Omental fat pad (tissue), 4 donors: ENCODE measurements around the gene RETSAT. TPM values are rescaled to one million over a fixed set of nuclear protein-coding genes. Genes with fewer than 3 reads are reported as not detected.
"Not testable (repeated sequence)": the region's sequence is repeated elsewhere in the genome, so short reads cannot be mapped to it uniquely, and the experiment has no call there.

Source experiments
- ATAC-seq: fragments of 150-250 bp; one replicate; pipeline ENCODE4 v1.9.1; 2016; ENCODE audit warnings: mild to moderate bottlenecking, moderate library complexity; ENCODE audit not compliant: low FRiP score
- DNase-seq: peaks from one replicate; pipeline ENCODE4 v3.0.0-alpha.2; 2019; ENCODE audit warnings: low spot score
- CTCF ChIP-seq, 3 donors: fragments of 450-650 bp; IDR thresholded peaks; one replicate each; pipeline ENCODE4 v1.5.1; 2016 to 2017; ENCODE audit warnings: antibody characterized with exemption in 3 of 3, mild to moderate bottlenecking in 3 of 3, moderate library complexity in 2 of 3
- total RNA-seq, 4 donors: library from RNA; depleted of rRNA; stranded (reverse); fragments of >200 nt; gene quantifications; one replicate each; pipeline ENCODE4 v1.1.0, GENCODE V29; 2016

Gene RETSAT
- total RNA-seq, 4 donors from 2014 or later, result 153 to 436 (median 303) TPM

- ATAC-seq, result no peak
- no peak for DNase-seq
- TF ChIP-seq CTCF (IDR thresholded peaks at IDR 0.05), result no peak
These were observed 12.9 kb upstream of the RETSAT start for GRCh38 chr2:85367180-85367579.

- DNase-seq, ATAC-seq: not testable (repeated sequence)
These were observed 8.5 kb upstream of the RETSAT start for GRCh38 chr2:85362653-85363387.

- no peak for DNase-seq
- TF ChIP-seq CTCF (IDR thresholded peaks at IDR 0.05), result no peak
- ATAC-seq, result peak; percentile 9
These were observed 3.4 kb upstream of the RETSAT start for GRCh38 chr2:85357736-85358135.

GRCh38 chr2:85356186-85356585 lies 1.9 kb upstream of the RETSAT start:
- no peak for TF ChIP-seq CTCF (IDR thresholded peaks at IDR 0.05)
- DNase-seq (no peak), ATAC-seq (no peak)

GRCh38 chr2:85355521-85355920 lies 1.2 kb upstream of the RETSAT start:
- ATAC-seq (no peak), DNase-seq (no peak)
- TF ChIP-seq CTCF (IDR thresholded peaks at IDR 0.05), result no peak

- no peak for ATAC-seq
- TF ChIP-seq CTCF (IDR thresholded peaks at IDR 0.05), result no peak
These were observed 714 bp upstream of the RETSAT start for GRCh38 chr2:85355073-85355410.

GRCh38 chr2:85353876-85354285 lies 447 bp downstream of the RETSAT start:
- ATAC-seq (peak; percentile 42), DNase-seq (no peak)
- no peak for TF ChIP-seq CTCF (IDR thresholded peaks at IDR 0.05)

More at GRCh38 chr2:85355073-85355410, 714 bp upstream of the RETSAT start:
- DNase-seq, result no peak
